ENCODE measurements around the gene NFIX. TPM values are rescaled to one million over a fixed set of nuclear protein-coding genes. Genes with fewer than 3 reads are reported as not detected.

NFIX gene
- total RNA-seq, 8 experiments from 2014 or later: under 0.01 to 72.3 (median 6.4) TPM

GRCh38 chr19:13120817-13121216, 125.5 kb downstream of the NFIX start:
- Histone ChIP-seq H3K4me3 (no peak overlapping the region), H3K4me1 (replicated peaks in 1 of 2) (peaks cover 10 to 11% of the 10 kb centered on the region in 2 donors), H3K27ac (no peak overlapping the region)
- 28 to 75% (median 61%) methylated on average over 1 to 8 of the region's 10 CpGs; no CpG with 5 or more reads in 3 of the 10 experiments for WGBS, 10 experiments
- peak in 2 of 8 experiments; percentile 5 to 6 for ATAC-seq (replicated peaks in 6 of 8)
- in situ Hi-C loops (cut with MboI; ENCODE audit: low pct_unique_long_range_greater_than_20kb in 2 of 9, low sequenced_read_pairs in 9 of 9, unreplicated experiment in 9 of 9): no loop called here

- H3K4me1 ChIP-seq (replicated peaks in 1 of 2): peaks cover 10 to 11% of the 10 kb centered on the region in 2 donors
- H3K27ac ChIP-seq: no peak overlapping the region
- no peak overlapping the region for H3K4me3 ChIP-seq
- in situ Hi-C loops (cut with MboI; ENCODE audit: low pct_unique_long_range_greater_than_20kb in 2 of 9, low sequenced_read_pairs in 9 of 9, unreplicated experiment in 9 of 9): no loop called here
- WGBS, 10 experiments: 33 to 100% (median 70%) methylated on average over 1 to 4 of the region's 18 CpGs; no CpG with 5 or more reads in 4 of the 10 experiments
- no peak for ATAC-seq (replicated peaks in 6 of 8)
These were observed 126.4 kb downstream of the NFIX start for GRCh38 chr19:13121551-13122274.

- Histone ChIP-seq H3K4me1 (replicated peaks in 1 of 2) (peaks cover 10 to 11% of the 10 kb centered on the region in 2 donors), H3K27ac (no peak overlapping the region), H3K4me3 (no peak overlapping the region)
- ATAC-seq (replicated peaks in 6 of 8): no peak
- WGBS, 10 experiments: 50 to 100% (median 96%) methylated on average over 1 to 5 of the region's 13 CpGs; no CpG with 5 or more reads in 2 of the 10 experiments
- in situ Hi-C loops (cut with MboI; ENCODE audit: low pct_unique_long_range_greater_than_20kb in 2 of 9, low sequenced_read_pairs in 9 of 9, unreplicated experiment in 9 of 9): no loop called here
These were observed 127.1 kb downstream of the NFIX start for GRCh38 chr19:13122275-13122878.

- no peak overlapping the region for H3K4me3 ChIP-seq
- no peak overlapping the region for H3K27ac ChIP-seq
- H3K4me1 ChIP-seq (replicated peaks in 1 of 2): peaks cover 10 to 11% of the 10 kb centered on the region in 2 donors
- 75 to 100% (median 94%) methylated on average over 1 to 14 of the region's 20 CpGs; no CpG with 5 or more reads in 2 of the 10 experiments for WGBS, 10 experiments
- in situ Hi-C loops (cut with MboI; ENCODE audit: low pct_unique_long_range_greater_than_20kb in 2 of 9, low sequenced_read_pairs in 9 of 9, unreplicated experiment in 9 of 9): no loop called here
- no peak for ATAC-seq (replicated peaks in 6 of 8)
These were observed 128.0 kb downstream of the NFIX start for GRCh38 chr19:13122980-13123957.

GRCh38 chr19:13127051-13127450, 131.8 kb downstream of the NFIX start:
- no peak overlapping the region for H3K4me3 ChIP-seq
- ATAC-seq (replicated peaks in 6 of 8): no peak
- WGBS, 10 experiments: 62 to 100% (median 100%) methylated on average over 1 to 7 of the region's 9 CpGs; no CpG with 5 or more reads in 4 of the 10 experiments
- no peaks in the 10 kb centered on the region for H3K4me1 ChIP-seq (replicated peaks in 1 of 2)
- in situ Hi-C loops (cut with MboI; ENCODE audit: low pct_unique_long_range_greater_than_20kb in 2 of 9, low sequenced_read_pairs in 9 of 9, unreplicated experiment in 9 of 9): no loop called here
- H3K27ac ChIP-seq: no peak overlapping the region

- 74 to 100% (median 94%) methylated on average over 1 to 3 of the region's 6 CpGs; no CpG with 5 or more reads in 3 of the 10 experiments for WGBS, 10 experiments
- H3K4me1 ChIP-seq (replicated peaks in 1 of 2): no peaks in the 10 kb centered on the region
- no peak overlapping the region for H3K27ac ChIP-seq
- ATAC-seq (replicated peaks in 6 of 8): no peak
- H3K4me3 ChIP-seq: no peak overlapping the region
- in situ Hi-C loops (cut with MboI; ENCODE audit: low pct_unique_long_range_greater_than_20kb in 2 of 9, low sequenced_read_pairs in 9 of 9, unreplicated experiment in 9 of 9): no loop called here
These were observed 132.7 kb downstream of the NFIX start for GRCh38 chr19:13127811-13128575.

- peak in 6 of 8 experiments; percentile 7 to 79 (median 18) for ATAC-seq (replicated peaks in 6 of 8)
- in situ Hi-C loops (cut with MboI; ENCODE audit: low pct_unique_long_range_greater_than_20kb in 2 of 9, low sequenced_read_pairs in 9 of 9, unreplicated experiment in 9 of 9): no loop called here
- Histone ChIP-seq H3K4me3 (no peak overlapping the region), H3K4me1 (replicated peaks in 1 of 2) (no peaks in the 10 kb centered on the region), H3K27ac (no peak overlapping the region)
- 100% methylated on average over 1 of the region's 1 CpG; no CpG with 5 or more reads in 9 of the 10 experiments for WGBS, 10 experiments
These were observed 133.3 kb downstream of the NFIX start for GRCh38 chr19:13128583-13128982.

GRCh38 chr19:13129384-13129783, 134.1 kb downstream of the NFIX start:
- in situ Hi-C loops (cut with MboI; ENCODE audit: low pct_unique_long_range_greater_than_20kb in 2 of 9, low sequenced_read_pairs in 9 of 9, unreplicated experiment in 9 of 9): no loop called here
- ATAC-seq (replicated peaks in 6 of 8): peak in 1 of 8 experiments; percentile 15
- no peak overlapping the region for H3K27ac ChIP-seq
- no peaks in the 10 kb centered on the region for H3K4me1 ChIP-seq (replicated peaks in 1 of 2)
- no peak overlapping the region for H3K4me3 ChIP-seq
- whole genome bisulfite sequencing, 10 experiments: 93 to 100% methylated on average over 2 to 3 of the region's 9 CpGs; no CpG with 5 or more reads in 8 of the 10 experiments

GRCh38 chr19:13130886-13131490, 135.7 kb downstream of the NFIX start:
- Histone ChIP-seq H3K4me3 (no peak overlapping the region), H3K27ac (no peak overlapping the region), H3K4me1 (replicated peaks in 1 of 2) (no peaks in the 10 kb centered on the region)
- in situ Hi-C loops (cut with MboI; ENCODE audit: low pct_unique_long_range_greater_than_20kb in 2 of 9, low sequenced_read_pairs in 9 of 9, unreplicated experiment in 9 of 9): no loop called here
- WGBS, 10 experiments: 88 to 100% (median 100%) methylated on average over 1 to 2 of the region's 3 CpGs; no CpG with 5 or more reads in 3 of the 10 experiments
- ATAC-seq (replicated peaks in 6 of 8): no peak

- ATAC-seq (replicated peaks in 6 of 8): peak in 2 of 8 experiments; percentile 46 to 52
- Histone ChIP-seq H3K4me3 (no peak overlapping the region), H3K4me1 (replicated peaks in 1 of 2) (no peaks in the 10 kb centered on the region), H3K27ac (no peak overlapping the region)
- in situ Hi-C loops (cut with MboI; ENCODE audit: low pct_unique_long_range_greater_than_20kb in 2 of 9, low sequenced_read_pairs in 9 of 9, unreplicated experiment in 9 of 9): no loop called here
- WGBS, 10 experiments: 40 to 100% (median 94%) methylated on average over 1 to 8 of the region's 8 CpGs
These were observed 137.4 kb downstream of the NFIX start for GRCh38 chr19:13132471-13133180.

- no peak for ATAC-seq (replicated peaks in 6 of 8)
- WGBS, 10 experiments: 12 to 100% (median 86%) methylated on average over 1 to 10 of the region's 12 CpGs; no CpG with 5 or more reads in 1 of the 10 experiments
- no peak overlapping the region for H3K27ac ChIP-seq
- no peaks in the 10 kb centered on the region for H3K4me1 ChIP-seq (replicated peaks in 1 of 2)
- H3K4me3 ChIP-seq: no peak overlapping the region
- in situ Hi-C loops (cut with MboI; ENCODE audit: low pct_unique_long_range_greater_than_20kb in 2 of 9, low sequenced_read_pairs in 9 of 9, unreplicated experiment in 9 of 9): no loop called here
These were observed 138.1 kb downstream of the NFIX start for GRCh38 chr19:13133241-13133870.

All from motor neuron (in vitro differentiated cells).